ENCODE data around the gene ANTKMT. TPM values are rescaled to one million over a fixed set of nuclear protein-coding genes. Genes with fewer than 3 reads are reported as not detected.

Gene ANTKMT
- total and polyA plus RNA-seq, 9 donors: 13.2 to 43.9 (median 21.9) TPM; not detected in 1

DNA sequence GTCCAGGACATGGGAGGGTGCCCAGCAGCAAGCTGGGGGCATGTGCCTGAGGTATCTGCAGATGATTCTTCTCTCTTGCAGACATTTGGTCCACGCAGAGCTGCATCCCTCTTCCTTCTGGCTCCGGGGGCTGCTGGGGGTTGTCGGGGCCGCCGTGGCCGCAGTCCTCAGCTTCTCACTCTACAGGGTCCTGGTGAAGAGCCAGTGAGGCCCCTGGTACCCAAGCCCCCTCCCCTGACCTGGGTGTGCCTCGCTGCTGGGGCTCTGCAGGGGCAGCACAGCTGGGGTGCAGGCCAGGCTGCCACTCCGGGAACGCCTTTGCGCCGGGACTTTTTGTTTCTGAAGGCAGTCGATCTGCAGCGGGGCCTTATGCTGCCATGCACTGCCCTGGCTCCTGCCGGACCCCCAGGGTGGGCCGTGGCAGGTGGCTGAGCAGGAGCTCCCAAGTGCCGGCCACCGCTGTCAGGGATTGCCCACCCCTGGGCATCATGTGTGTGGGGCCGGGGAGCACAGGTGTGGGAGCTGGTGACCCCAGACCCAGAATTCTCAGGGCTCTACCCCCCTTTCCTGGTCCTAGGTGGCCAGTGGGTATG, 47.5 kb upstream of the ANTKMT start:
- no peaks in the 10 kb centered on the region for H3K9me3 ChIP-seq
- intact Hi-C loops (cut with DNase I): no loop called here
- DNase-seq: no peak
- TF ChIP-seq POLR2A (IDR thresholded peaks at IDR 0.05) (no peak), EP300 (IDR thresholded peaks at IDR 0.05) (no peak), CTCF (IDR thresholded peaks at IDR 0.05) (no peak)
- peaks cover 12% of the 10 kb centered on the region for H3K4me1 ChIP-seq (ENCODE audit: insufficient read depth)
- H3K27ac ChIP-seq: no peak overlapping the region
- 83 to 90% (median 87%) methylated on average over 12 to 18 of the region's 18 CpGs for WGBS, 3 donors
- H3K4me3 ChIP-seq: no peak overlapping the region
- H3K27me3 ChIP-seq: no peaks in the 10 kb centered on the region
- H3K36me3 ChIP-seq: no peaks in the 10 kb centered on the region

GRCh38 chr16:674214-674881, 46.6 kb upstream of the ANTKMT start:
- Histone ChIP-seq H3K4me1 (ENCODE audit: insufficient read depth) (peaks cover 6% of the 10 kb centered on the region), H3K27me3 (no peaks in the 10 kb centered on the region), H3K4me3 (no peak overlapping the region), H3K9me3 (no peaks in the 10 kb centered on the region), H3K27ac (no peak overlapping the region), H3K36me3 (no peaks in the 10 kb centered on the region)
- DNase-seq: no peak
- no peak for TF ChIP-seq CTCF (IDR thresholded peaks at IDR 0.05)
- TF ChIP-seq EP300 (IDR thresholded peaks at IDR 0.05): no peak
- TF ChIP-seq POLR2A (IDR thresholded peaks at IDR 0.05): no peak
- intact Hi-C loops (cut with DNase I): no loop called here
- 62 to 71% (median 70%) methylated on average over 14 to 22 of the region's 22 CpGs for WGBS, 3 donors

DNA sequence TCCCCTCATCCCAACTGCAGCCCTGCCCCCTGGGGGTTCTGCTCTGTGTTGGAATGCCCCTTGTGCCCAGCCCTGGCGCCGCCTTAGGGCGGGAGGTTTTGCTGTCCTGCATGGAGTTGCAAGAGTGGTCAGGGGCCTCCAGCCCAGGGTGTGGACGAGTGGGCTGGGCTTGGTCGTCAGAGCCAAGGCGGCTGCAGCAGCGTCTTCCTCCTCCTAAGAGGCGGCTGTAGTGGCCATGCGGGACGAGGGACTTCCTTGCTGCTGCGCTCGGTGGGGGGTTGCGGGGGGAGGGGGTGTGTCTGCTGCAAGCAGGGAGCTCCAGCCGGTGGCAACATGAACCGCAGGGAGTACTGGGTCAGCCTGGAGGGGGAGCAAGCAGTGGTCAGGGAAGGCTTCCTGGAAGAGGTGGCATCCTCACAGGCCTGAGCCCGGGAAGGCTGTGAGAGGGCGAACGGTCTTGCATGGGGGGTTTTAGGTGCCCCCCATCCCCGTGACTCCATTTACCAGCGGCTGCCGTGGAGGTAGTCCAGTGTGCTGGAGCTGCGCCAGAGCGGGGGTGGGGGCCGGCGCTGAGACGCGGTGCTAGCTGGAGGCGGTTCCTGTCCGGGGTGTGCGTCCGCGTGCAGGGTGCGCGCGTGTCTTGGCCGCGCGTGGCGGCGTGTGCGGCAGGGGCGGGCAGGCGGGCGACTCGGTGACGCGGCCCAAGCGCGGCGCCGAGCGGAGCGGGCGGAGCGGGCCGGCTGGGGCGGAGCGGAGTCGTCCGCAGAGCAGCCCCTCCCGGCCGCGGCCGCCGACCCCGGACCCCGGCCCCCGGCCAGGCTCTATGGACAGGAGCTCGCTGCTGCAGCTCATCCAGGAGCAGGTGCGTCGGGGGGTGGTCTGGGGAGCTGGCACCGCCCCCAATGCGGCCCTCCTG, 45.7 kb upstream of the ANTKMT start, which contains the start of gene RHBDL1:
RHBDL1 (plus strand) TSS at position 704 of the 916 bp plus-strand sequence; CDS start at position 824, 120 bp downstream.
- Histone ChIP-seq H3K4me1 (ENCODE audit: insufficient read depth) (peaks cover 8% of the 10 kb centered on the region), H3K27me3 (no peaks in the 10 kb centered on the region), H3K36me3 (no peaks in the 10 kb centered on the region), H3K4me3 (peak within 1 kb of the TSS; percentile 18), H3K9me3 (no peaks in the 10 kb centered on the region), H3K27ac (no peak within 1 kb of the TSS)
- intact Hi-C loops (cut with DNase I): no loop called here
- 5 to 8% (median 7%) methylated on average over 33 to 73 of the region's 73 CpGs for WGBS, 3 donors
- TF ChIP-seq EP300 (IDR thresholded peaks at IDR 0.05) (no peak), POLR2A (IDR thresholded peaks at IDR 0.05) (no peak), CTCF (IDR thresholded peaks at IDR 0.05) (no peak)
- peak in 1 of 5 donors; percentile 58 for DNase-seq

DNA sequence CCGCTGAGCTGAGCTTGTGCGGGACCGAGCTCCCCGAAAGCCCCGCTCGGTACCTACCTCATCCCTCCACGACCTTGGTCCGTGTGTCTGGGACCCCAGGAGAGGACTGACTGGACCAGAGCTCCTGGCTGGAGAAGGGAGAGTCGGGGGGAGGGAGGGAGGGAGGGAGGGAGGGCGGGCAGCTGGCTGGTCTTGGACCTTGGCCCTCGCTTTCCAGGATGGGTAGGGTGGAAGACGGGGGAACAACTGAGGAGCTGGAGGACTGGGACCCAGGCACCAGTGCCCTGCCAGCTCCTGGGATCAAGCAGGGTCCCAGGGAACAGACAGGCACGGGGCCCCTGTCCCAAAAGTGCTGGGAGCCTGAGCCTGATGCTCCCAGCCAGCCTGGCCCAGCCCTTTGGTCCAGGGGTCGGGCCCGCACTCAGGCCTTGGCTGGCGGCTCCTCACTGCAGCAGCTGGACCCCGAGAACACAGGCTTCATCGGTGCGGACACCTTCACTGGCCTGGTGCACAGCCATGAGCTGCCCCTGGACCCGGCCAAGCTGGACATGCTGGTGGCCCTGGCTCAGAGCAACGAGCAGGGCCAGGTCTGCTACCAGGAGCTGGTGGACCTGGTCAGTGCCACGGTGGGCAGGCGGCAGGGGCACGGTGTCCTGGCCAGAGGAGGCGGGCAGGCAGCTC, 44.9 kb upstream of the ANTKMT start:
- Histone ChIP-seq H3K27me3 (no peaks in the 10 kb centered on the region), H3K36me3 (no peaks in the 10 kb centered on the region), H3K4me3 (peak overlapping the region; percentile 18), H3K4me1 (ENCODE audit: insufficient read depth) (peaks cover 10% of the 10 kb centered on the region), H3K27ac (no peak overlapping the region), H3K9me3 (no peaks in the 10 kb centered on the region)
- WGBS, 3 donors: 32 to 39% (median 38%) methylated on average over 19 to 25 of the region's 25 CpGs
- no peak for DNase-seq
- TF ChIP-seq POLR2A (IDR thresholded peaks at IDR 0.05) (no peak), CTCF (IDR thresholded peaks at IDR 0.05) (no peak), EP300 (IDR thresholded peaks at IDR 0.05) (no peak)
- intact Hi-C loops (cut with DNase I): no loop called here
